Measurements from ENCODE around the gene FOXF1.

FOXF1 gene

DNA sequence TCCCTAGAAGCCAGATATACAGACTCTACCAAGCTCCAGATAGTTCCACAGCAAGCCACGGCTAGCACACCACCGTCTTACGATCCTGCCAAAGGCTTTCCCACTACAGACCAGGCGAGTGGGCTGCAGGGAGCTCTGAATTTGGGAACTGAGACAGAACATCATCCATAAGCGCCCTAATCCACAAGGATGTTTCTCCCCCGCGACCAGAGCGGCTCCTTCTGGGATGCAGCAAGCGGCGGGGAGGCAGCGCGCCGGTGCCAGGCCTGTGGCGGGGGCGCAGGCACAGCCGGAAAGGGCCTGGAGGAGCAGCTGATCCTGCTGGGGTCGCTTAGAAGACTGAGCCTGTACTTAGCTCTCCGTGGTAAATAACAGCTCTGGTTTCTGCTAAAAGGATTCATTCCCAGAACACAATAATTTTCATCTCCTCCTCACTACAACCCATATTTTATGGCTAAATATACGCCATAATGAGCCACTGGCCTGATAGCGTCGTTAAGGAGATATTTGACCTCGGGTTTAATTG, 16.2 kb upstream of the FOXF1 start:
- DNase-seq = no peak

DNA sequence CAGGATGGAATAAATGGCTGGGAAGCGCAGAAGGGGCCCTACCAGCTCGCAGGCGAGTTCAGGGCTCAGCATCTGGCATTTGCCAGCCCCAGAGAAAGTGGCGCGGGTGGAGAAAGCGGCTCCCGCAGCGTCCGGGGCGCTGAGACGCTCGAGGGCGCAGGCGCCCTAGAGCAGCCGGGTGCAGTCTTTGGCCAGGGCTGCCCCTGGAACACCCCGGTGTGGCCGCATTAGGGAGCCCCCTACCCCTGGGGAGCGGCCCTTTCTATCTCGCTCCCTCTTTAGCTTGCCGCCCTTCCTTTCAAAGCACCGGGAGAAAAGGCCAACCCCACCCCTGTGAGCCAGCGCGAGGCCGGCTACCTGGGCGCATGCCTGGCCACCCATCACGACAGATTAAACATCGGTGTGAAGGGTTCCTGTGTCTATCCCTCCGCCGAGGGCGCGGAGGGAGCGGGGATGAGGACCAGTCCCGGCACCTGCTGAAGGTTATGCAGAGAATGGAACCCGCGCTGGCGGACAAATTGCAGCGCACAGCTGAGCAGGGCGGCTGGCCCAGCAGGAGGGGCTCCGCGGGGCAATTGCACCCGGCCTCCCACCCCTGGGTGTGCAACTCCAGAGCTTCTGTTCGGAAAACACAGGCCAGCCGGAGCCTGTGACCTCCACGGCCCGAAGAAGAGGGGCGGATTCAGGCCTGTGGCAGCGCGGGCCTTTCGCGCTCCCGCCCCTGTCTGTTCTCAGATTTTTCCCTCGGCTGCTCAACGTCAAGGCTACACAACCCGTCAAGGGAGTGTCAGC, 15.6 kb upstream of the FOXF1 start:
- no peak for DNase-seq

DNA sequence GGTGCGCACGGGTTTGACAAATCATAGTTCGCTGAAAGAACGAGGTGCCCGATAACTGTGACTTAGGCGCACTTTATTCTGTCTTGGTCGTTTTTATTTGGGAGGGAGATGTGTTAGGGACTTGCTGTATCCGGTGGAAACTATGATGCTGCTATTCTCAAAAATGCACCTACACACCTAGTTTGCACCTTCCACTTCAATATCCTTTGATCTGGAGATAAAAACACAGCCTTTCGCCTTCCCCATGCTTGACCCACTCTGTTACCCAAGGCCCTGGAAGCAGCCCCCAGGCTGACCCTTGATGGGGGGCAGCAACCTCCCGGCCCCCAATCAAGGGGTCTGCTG, 15.0 kb upstream of the FOXF1 start:
- no peak for DNase-seq

DNA sequence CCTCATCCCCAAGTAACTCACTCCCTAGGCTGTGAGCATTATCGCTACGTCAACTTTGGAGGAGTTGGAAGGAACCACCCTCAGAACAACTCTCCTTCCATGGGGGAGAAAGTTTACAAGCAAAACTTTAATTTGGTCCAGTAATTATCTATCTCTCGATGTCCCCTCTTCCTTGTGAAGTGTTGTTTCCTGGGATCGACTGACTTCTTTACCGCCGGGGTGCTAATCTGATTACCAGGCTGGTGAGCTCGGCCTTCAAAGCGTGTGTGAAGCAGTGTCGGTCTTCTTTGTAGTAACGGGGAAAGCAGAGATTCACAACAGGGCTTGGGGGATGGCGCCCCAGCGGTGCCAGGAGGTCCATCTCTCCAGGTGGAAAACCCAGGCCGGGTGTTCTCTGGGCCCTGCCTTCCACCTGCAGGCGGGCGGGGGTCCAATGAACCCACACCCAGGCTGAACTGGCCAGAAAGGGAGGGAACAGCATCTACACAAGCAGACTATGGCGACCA, 14.5 kb upstream of the FOXF1 start:
- no peak for DNase-seq

DNA sequence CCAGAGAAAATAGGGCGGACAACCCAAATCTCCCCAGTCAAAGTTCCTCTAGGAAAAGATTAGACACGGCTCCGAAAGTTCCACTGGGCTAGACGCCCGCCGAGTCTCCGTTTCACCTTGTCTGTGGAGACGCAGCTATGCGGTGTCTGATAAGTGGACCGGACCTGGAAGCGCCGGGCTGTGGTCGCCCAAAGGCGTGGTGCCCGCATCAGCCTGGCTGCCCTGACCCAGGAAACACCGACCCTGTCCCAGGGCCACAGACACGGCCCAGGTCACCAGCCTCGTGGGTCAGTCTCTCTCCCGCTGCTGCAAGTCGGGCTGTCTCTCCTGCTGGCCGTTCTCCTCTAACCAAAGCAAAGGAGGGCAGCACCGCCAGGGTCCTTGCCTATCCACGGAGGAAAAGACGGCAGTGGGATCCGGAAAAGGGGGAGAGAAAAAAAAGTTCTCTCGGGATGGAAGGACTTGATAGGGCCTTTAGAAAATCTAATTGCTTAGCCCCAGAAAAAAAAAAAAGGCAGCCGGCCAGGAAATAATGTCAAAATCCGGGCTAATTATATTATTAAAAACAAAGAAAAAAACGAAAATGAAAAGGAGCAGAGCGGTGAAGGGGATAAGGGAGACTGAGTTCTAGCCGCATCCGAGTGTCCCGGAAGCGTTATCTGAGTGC, 13.9 kb upstream of the FOXF1 start:
- DNase-seq = no peak

DNA sequence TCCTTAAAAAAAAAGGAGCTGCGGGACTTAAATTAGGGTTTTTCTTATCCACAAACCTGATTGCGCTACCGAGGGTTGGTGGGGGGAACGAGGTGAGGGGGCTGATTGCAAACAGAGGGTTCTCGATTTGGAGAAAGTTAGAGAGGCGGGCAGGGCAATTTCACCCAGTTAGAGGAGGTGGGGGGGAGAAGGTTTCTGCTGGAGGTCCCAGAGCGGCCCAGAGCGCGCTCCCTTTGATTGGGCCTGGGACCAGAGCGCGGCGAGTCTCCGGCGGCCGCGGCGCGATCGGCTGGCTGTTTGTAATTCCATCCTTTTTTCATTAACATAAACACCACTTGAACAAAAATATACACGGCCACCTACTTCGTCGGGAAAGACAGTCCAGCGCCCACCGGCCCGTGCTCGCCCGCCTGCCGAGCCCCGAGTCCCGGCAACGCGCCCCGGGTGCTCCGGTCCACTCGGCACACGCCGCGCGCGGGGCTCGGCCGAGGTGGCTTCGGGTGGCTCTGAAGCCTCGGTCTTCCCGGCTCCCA, 13.3 kb upstream of the FOXF1 start:
- DNase-seq = no peak

DNA sequence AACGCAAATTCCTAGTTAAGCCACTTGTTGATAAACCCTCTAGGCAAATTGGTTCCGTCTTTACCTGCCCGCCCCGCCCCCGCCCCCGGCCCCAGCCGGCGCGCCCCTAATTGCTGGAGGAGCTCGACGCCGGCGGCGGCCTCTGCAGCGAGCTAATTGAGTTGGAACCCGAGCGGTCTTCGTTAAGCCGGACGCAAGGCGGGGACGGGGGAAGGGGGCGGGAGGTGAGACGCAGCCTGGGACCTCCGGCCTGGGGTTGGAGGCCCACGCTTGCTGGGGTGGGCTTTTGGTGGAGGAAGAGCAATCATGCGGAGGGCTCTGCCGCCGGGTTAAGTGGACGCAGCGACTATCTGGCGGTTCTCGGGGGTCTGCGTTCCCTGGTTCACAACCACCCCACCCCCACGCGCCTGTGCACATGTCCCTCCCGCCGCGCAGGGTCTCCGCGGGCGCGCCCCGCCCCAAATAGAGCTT, 12.7 kb upstream of the FOXF1 start:
- no peak for DNase-seq

DNA sequence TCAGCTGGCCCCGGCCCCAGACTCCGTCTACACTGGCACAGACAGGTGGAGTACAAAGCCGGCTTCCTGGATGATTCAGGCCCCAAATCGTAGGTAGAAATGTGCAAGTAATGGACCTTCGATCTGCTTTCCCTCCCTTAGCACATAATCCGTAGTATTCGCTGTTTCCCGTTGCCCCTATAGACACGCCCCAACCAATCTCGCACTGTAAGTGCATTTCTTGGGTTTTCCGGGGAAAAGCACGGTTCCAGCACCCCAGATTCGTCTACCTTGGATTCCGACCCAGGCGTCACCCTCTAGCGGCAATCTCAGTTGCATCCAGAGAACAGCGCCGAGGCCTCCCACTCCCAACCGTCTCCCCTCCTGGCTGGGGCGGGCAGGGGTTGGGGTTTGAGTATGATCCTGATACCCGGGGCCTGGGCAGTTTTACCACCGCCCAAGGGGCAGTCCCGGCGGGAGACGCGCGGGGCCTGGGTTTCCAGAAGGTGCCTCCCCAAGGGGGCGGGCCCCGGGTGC, 12.1 kb upstream of the FOXF1 start:
- DNase-seq = no peak

DNA sequence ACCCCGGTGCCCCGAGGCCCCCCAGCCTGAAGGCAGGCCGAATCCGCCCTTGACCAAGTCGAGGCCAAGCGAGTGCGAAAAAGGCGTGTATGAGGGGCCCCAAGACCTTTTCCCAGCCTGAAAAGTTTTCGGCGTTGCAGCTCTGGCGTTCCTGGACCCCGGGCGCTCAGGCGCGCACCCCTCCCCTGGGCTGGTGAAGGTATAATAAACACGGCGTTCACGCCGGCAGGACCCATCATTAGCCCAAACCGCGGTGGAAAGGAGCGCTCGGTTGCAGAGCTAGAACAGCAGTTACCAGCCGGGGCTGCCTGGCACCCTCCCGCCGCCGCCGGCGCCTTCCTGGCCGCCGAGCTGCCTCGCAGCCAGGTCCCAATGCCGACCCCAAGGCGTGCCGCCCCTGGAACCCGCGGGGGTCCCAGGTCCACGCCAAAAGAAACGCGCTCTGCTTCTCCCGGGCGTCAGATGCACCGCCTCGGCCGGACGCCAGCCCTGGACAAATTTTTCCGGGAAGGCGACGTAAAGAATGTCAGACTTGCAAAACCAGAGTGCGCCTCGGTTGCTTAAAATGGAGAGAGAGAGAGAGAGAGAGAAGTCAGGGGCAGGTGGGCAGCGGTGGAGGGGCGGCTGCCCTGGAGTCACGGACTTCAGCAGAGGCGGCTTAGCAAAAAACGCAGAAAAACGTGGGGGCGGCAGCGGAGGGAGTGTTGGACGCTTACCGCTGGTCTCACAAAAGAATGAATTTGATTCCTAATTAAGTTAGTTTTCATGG, 11.5 kb upstream of the FOXF1 start:
- no peak for DNase-seq

DNA sequence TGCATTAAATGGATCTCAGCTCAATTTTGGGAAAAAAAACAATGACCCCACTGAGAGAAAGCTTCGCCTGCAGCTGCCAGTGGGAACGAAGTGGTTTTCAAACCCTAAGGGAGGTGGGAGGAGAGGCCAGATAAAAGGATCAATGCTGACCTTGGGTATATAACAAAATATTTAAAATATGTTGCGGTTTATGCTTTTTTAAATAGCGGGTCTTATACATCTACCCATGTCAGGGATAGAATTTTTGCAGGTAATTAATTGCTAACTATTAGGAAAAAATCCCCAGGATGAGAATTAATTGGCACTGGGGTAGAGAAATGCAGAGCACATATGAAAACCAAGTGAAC, 10.9 kb upstream of the FOXF1 start:
- DNase-seq = no peak

DNA sequence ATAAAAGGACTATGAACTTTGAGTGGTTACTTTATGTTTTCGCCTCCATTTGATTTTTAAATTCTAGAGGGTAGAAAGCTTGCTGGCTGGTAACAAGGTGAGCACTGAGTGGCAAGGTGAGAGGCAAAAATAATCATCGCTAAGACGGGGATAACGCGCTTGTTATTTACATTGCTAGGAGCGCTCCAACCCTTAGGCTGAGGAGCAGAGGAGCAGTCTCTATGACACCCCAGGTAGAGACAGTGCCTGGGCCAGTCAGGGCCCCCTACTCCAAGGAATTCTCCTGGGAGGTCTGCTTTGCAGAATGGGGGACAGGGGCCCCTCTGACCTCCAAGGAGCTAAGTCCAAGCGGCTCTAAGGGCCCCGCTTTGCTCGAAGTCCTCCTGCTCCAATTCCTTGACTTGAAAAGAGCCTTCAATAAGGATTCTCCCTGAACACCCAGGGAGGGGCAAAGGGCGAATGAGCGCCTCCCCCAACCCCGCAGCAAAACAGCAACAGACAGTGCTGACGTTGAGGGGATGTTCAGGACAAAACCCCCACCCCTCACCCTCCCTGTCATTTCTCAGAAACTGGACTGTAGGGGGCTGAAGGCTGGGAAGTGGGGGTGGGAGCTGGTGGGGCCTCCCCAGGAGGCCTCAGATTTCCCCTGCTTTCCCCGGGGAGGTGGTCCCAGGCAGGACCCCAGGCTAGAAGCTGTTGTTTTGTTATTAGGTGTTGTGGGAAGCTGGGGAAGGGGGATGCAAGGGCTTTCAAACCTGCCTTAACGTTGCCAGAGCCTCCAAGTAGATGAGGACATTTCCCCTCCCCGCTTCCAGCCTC, 10.2 kb upstream of the FOXF1 start:
- DNase-seq = no peak

DNA sequence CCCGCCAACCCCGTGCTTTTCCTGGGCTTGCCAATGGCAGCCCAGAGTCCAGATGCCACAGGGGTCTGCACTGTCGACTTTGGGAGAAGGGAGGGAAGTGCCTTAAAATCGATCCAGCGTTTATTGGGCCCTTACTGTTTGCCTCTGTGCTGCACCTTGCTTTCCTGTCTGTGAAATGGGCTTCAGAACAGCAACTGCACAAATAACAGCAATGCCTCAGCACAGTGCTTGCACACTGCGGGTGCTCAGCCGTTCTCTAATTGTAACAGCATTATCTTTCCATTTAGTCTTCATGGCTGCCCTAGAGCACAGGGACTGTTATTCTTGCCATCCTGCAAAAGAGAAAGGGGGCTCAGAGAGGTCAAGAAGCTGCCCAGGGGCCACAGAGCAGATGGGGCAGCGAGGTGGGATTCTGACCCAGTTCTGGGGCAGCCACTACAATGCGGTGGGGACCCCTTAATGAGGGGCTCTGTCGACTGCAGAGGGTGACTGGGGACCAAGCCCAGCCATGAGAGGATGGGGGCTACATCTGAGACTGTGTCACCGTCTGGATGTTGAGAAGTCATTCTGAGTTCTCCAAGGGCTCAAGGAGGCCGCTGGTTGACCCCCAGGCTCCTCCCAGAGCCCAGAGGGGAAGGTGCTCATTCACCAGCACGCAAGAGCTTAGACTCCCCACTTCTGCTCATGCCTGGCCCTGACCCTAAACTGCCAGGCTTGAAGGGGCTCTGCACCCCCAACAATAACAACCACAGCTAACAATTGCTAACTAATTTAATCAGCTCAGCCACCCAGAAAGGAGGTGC, 9.4 kb upstream of the FOXF1 start:
- DNase-seq = no peak

DNA sequence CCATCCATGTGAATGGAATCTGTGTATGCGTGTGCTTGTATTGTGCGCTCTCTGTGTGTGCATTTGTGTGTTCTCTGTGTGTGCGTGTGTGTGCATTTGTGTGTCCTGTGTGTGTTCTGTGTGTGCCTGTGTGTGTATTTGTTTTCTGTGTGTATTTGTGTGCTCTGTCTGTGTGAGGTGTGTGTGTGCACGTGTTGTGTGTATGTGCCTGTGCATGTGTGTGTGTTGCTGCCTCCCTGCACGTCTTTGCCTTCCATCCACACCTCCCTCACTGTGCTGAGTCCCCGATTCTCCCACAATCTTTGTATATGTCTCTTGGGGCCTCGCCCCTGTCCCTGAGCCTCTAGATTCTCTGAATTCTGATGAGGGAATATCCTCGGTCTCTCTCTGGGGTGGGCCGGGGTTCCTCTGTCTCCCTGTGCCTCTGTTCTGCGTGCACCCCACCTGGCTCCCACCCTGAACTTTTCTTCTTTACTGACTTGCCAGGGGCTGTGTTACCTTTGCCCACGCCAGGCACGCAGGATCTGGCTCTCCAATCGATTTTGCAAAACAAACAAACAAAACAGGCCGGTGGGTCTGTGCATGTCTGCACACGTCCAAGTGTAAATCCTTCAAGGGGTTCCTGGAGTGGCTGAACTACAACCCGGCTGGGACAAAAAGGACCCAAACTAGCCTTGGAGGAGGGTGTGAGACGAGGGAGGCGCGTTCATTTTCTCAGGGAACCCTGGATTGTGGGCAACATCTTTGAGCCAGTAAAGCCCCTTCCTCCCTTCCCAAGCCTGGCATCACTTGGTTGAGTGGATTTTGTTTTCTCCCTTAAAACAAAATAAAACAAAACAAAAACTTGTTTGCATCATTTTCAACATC, 8.1 kb upstream of the FOXF1 start:
- no peak for DNase-seq

DNA sequence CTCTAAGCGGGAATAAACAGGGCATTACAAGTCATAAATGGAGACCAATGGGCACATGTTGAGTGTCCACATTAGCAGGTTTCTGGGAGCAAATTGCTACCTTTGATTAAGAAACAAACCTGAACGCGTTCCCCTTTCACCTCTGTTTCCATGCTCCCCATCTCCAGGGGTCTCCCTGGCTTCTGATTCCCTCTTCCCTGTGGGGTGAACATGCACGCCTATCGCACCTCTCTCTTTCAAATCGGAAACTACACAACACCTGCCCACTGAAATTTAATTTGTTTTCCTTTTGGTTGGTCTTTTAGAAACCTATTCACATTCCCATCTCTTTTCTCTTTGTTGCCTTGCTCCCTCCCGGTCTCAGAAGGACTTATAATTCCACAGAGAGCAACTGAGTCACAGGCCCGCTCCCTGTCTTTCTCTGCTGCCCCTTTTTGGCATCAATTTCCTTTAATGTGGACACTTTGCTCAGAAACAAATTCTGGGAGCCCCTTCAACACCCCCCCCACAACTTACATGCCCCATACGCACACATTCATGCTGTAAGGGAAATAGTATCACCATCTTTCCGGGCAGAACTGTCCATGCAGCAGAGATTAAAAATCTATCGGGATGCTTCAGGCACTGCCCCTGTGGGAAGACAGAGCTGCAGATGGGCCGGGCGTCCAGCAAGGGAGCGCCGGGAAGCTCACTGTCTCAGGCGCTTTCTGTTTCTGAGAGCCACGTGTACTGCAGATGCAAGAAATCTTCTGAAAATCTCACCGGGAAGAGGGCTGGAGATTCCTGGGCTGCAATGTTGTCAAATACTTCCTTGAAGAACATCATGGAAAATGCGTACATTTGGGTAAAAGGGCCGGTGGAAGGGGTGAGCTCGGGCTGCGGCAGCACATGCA, 7.2 kb upstream of the FOXF1 start:
- no peak for DNase-seq

DNA sequence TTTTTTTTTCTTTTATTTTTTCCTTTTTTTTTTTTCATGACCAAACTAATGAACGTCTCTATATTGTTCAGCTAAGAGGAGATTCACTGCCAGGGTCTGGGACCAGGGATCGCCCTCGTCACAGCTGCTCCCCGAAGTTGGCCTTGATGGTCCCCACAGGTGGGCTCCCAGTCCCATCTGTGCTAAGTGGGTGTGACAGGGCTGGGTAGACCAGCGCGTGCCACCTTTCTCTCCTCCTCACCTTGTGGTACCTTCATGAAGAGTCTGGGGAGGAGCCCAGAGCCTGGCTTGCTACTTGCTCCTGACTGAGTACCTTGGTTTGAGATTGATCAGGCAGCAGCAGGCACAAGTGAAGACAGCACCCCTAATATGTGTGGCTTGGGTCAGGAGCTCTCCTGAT, 6.5 kb upstream of the FOXF1 start:
- no peak for DNase-seq

DNA sequence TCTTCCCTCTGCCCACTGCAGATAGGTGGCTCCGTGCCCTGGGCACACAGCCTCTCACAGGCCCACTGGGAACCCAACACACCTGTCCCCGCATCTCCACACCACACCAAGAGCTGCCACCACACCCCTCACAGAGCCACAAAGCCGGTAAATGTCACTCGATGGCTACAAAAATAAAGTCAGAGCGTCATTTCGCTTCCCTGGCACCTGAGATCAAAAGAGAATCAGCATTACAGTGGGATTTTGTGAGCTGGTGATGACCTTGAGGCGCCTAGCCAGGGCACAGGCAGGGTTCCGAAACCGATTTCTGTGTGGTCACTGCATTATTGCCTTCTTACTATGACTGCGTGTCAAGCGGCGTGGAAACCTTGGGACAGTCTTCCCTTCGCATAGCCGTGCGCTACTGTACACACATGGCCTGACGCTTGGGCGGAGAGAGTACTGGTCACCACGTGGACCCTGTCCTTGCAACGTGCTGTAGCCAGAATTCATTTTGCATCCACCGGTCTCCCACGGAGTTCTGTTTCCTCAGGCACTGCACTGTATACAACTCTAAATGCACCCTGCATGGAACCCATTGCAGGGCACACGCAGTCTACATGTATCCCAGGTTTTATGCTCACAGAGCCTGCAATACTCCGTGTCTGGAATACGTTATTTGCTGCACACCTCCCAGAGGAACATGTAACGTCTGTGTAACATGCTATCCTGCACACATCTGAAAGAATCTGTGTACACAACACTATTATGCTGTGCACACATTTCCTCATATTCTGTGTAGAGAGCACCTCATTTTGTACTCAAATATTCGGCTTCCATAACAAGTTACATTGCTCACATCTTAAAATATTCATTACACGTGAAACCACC, 5.8 kb upstream of the FOXF1 start:
- no peak for DNase-seq

DNA sequence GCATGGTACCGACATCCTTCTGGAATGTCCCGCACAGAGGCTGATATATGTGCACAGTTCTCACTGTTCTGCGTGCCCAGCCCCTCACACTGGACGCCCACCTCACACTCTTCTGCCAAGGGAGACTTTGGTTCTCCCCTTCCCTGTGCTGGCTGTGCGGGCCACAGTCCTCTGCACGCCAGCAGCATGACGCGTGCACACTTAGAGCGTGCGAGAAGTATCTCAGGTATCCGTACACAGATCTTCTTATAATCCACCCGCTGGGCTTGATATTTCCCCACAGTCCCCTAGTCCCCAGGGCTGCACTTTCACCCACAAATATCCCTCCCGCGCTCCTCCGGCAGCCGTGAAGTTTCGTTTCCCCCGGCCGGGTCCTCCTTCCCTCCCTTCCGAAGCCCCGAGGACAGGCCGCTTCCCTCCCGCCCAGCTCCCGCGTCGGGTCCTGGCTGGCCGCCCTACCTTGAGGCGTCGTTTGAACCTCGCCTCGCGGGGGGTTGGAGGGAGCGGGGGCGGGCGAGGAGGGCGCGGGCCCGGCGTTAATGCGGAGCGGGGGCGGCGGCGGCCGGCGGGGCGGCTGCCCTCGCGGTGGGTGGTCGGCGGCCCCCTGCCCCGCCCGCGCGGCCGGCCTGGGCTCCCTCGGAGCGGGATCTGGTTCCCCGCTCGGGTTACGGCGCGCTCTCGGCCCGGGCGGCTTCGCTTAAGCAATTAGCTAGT, 5.0 kb upstream of the FOXF1 start:
- no peak for DNase-seq

All from NCI-H187 treated with DMSO at 0.1 percent for 48 hours (cell line).